GM21737 (cell line): Measurements from ENCODE around the gene NXN.
"Not testable (repeated sequence)": the region's sequence is repeated elsewhere in the genome, so short reads cannot be mapped to it uniquely, and the experiment has no call there.

Source experiments
- ATAC-seq: cut with Tn5 transposase; IDR thresholded peaks from one replicate; pipeline ENCODE4 v1.9.1; 2021; ENCODE audit warnings: mild to moderate bottlenecking, moderate library complexity; ENCODE audit not compliant: unreplicated experiment

The NXN gene

DNA sequence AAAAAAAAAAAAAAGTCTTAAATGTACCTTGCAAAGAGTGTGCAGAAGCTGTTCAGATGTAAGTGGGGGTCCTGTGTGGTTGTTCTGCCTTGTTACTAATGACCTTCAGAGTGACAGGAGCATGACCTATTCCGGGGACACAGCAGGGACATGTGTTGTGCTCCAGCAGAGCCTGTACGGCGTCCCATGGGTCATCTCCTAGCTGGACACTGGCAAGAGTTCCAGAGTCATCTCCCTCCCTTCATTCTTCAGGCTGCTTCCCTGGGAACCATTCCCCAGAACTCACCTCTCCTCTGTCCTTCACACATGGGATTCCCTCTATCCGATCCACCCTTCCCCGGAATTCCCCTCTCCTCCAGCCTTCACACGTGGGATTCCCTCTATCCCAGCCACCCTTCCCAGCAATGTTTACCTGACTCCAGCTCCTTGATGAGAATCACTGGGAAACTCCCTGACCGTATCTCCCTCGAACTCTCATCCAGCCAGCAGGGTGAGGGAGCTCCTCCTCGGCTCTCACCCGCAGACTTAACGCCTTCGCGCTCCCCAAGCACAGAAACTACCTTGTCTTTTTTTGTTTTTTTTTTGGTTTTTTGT, 111.6 kb downstream of the NXN start:
- no peak for ATAC-seq

DNA sequence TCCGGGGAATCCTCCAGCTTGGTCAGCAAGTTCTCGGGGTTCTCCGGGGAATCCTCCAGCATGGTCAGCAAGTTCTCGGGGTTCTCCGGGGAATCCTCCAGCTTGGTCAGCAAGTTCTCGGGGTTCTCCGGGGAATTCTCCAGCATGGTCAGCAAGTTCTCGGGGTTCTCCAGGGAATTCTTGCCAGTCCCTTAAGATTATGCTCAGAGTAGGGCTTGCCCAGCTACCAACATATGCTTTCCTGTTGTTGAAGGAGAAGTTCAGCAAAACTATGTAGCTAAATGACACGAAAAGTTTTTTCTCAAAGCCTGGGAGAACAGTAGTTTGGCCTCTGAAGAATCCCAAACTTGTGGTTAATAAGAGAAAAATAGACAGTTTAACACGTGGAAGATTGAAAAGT, 112.3 kb downstream of the NXN start:
- not testable (repeated sequence) for ATAC-seq

DNA sequence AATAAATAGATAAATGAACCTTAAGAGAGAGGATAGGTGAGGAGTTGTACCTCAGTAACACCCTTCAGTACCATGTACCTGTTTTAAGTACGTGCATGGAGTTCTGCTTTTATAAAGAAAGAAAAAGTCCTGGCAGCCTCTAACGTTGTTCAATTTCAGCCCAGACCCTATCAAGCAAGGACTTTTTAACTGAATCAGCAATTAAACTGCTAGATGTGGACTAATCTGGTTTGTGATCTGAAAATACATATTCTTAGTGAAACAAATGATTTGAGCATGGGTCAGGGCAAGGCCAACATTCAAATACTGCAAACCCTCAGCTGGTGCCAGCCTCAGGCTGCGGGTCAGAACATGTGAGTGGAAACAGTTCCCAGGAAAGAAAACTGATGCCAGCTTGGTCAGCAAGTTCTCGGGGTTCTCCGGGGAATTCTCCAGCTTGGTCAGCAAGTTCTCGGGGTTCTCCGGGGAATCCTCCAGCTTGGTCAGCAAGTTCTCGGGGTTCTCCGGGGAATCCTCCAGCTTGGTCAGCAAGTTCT, 112.9 kb downstream of the NXN start:
- no peak for ATAC-seq

DNA sequence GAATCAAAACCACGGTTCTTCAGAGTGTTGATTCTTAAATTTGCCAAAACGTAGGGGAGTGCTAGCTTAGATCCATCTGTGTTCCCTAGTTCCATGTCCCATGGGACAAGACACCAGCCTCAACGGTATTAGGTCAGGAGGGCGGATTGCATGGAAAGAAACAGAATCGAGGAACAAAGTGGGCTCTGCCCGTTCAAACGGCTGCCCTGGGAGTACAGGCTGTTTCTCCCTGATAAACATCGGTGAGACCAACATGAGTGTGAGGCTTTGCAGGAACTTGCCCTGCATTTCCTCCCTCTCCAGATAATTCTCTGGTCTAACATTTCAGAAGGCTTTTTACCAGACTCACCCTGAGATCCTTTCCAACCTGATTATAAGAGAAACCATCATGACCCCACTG, 115.3 kb downstream of the NXN start:
- ATAC-seq: no peak

DNA sequence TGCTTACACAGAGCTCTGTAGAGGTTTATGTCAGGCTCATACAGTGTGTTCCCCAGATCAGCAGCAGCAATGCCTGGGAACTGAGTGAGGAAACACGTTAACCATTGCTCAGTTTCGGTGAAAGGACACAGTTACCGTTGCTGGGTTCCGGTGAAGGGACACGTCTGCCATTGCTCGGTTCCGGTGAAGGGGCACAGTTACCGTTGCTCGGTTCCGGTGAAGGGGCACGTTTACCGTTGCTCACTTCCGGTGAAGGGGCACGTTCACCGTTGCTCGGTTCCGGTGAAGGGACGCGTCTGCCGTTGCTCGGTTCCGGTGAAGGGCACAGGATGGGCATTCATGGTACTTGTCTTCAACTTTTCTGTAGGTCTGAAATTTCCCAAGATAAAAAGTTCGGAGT, 115.7 kb downstream of the NXN start:
- ATAC-seq: no peak

DNA sequence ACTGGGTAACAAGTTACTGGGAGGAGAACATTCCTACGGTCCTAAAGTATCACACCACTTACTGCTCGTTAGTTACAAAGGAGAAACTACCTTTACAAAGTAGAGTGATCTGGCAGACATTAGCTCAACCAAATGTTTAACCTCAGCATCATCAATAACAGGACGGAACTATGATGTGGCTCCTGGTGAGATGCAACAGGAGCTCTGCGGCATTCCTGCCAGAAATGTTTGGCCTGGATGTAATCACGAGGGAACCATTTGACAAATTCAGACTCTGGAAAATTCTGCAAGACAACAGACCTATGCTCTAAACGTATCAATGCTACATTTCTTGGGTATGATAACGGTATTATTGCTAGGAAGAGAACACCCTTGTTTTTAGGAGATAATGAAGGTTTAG, 117.0 kb downstream of the NXN start:
- ATAC-seq: no peak

DNA sequence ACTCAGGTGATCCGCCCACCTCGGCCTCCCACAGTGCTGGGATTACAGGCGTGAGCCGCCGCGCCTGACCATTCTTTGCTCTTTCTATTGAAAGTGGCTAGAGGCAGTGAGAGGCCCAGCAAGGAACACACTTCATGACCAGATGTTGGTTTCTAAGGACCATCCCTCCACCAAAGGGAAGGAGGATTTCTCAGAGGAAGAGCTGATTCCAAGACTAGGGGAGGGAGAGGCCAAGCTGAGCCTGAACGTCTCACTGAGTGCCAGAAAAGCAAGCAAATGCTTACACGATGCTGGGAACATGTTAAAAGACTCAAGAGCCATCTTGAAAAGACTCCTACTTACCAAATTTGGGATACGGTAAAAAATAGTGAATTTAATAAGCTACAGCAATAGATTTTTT, 118.2 kb downstream of the NXN start:
- ATAC-seq: no peak

DNA sequence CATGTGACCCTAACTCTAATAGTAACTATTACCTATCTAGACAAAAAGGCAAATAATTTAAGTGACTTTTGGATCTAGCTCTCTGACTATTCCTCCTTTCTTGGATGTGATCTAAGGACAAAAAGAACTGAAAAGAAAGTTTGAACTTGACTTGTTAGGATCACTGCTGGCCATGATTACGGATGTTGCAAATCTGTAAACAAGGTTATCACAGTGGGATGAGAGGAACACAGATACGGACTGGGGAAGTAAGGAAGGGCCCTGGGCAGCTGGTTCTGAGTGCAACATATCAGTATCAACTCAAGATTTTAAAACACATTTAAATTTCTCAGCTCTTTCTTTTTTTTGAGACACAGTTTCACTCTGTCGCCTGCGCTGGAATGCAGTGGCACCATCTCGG, 118.8 kb downstream of the NXN start:
- ATAC-seq: no peak

DNA sequence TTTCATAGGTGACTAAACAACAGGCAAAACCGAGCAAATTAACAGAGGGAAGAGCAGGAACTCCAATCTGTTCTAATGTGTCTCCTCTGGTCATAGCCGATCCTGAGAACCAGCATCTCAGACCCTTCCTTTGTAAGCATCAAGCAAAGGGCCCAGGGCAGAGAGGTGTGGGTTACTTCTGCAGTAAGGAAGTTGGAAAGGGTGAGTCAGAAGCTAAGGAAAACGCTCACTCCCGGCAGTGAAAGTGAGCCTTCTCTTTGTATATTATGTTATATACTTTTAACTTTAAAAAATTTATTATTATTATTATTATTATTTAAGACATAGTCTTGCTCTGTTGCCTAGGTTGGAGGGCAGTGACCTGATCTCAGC, 119.8 kb downstream of the NXN start:
- no peak for ATAC-seq

DNA sequence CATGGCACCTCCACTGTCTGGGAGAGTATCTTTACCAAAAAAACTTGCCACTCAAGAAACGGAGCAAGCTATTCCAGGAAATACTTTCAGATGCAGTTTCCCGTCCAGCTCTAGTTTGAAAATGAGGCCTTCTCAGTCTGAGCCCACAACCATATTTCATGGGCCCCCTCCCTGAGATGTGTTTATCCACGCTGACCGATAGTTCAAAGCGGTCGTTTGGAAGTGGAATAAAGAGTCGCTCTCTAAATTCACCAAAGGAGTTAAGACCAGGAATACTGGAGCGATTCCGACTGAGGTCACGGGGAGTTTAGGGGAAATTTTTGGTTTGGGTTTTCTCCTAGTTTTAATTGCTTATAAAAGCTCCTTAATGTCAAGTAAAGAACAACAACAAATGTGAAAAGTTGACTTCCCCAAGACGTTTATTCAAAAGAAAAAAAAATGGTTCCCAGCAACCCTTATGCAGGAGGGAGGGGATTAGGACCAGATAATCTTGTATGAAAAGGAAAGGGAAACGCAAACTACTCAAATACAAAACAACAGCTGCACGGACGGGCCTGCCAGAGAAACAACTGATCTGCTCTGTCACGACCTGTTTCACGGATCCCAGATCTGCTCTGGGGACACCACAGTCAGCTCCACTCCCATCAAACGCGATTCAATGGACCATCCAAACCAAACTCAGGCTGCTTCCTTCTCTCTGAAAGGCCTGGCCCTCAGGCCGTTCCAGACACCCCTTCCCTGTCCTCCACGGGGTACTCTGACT, 120.3 kb downstream of the NXN start:
- ATAC-seq: no peak

DNA sequence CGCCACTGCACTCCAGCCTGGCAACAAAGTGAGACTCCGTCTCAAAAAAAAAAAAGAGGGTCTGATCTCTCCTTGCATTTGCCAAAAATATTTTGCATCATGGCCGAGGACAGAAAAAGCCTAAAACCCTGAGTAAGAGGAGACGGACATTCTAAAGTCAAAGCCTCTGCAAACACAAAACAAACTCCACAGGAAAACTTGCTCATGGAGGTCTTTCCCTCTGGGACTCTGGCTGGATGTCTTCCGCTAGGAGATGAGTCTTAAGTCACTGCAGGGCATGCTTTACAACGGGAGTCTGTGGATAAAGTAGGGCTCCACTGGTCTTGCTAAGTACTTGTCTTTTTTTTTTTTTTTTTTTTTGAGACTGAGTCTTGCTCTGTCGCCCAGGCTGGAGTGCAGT, 123.4 kb downstream of the NXN start:
- no peak for ATAC-seq

DNA sequence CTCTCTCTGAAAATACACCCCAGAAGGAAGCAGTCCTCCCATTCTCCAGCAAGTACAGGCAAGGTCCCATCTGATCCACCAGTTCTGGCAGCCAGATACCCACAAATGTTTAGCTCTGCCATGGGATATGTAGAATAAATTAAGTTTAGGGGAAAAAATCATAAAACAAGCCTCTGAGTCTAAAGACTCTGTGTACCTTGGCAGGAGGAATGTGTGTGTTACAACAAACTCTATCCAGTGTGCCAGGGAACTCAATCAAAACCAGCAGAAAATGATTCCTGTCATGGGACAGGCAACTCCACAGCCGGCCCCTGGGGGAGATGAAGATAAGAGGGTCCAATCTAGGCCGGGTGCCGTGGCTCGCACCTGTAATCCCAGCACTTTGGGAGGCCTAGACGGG, 124.0 kb downstream of the NXN start:
- ATAC-seq: no peak

DNA sequence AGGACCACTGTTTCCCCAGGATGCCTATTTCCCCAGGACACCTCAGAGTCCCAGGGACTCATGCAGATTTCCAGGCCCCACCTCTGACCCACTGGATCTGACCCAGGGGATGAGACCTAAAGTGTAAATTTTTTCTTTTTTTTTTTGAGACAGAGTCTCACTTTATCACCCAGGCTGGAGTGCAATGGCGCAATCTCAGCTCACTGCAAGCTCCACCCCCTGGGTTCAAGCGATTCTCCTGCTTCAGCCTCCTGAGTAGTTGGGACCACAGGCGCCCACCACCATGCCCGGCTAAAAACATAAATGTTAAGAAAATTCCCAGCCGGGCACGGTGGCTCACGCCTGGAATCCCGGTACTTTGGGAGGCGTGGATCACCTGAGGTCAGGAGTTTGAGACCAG, 126.7 kb downstream of the NXN start:
- not testable (repeated sequence) for ATAC-seq

DNA sequence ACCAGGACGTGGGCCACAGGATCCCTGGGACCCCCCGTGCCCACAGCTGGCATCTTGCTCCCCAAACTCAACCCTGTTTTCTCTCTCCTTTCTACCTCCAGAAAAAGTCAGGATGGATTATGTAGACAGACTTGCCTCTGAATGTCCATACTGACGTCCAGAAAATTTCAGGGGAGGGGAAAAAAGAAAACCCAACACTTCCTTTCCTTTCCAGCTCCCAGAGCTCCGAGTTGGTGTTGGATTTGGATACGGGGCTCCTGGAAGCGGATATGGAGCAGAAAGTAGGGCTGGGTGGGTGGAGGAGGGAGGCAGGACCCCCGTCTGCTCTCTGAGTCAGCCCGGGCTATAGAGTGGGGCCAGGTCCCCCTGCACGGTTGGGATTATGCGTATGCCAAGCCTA, 127.2 kb downstream of the NXN start:
- ATAC-seq: no peak

DNA sequence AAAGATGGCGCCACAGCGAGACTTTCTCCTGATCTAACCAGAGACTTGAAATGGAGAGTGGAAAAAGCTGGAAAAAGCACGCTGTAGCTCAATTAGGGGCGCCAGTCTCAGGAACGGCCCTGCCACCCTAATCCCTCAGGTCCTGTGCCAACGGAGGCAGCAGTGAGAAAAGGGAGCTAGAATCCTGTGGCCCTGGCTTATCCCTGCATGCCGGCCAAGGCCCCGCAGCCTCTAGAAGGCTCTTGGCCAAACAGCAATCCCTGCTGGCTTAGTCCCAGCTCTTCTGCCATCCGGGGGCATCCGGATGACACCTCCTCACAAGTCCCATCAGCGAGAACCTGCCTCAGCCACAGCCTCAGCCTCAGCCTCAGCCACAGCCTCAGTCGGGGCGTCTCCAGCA, 127.7 kb downstream of the NXN start:
- ATAC-seq: no peak

DNA sequence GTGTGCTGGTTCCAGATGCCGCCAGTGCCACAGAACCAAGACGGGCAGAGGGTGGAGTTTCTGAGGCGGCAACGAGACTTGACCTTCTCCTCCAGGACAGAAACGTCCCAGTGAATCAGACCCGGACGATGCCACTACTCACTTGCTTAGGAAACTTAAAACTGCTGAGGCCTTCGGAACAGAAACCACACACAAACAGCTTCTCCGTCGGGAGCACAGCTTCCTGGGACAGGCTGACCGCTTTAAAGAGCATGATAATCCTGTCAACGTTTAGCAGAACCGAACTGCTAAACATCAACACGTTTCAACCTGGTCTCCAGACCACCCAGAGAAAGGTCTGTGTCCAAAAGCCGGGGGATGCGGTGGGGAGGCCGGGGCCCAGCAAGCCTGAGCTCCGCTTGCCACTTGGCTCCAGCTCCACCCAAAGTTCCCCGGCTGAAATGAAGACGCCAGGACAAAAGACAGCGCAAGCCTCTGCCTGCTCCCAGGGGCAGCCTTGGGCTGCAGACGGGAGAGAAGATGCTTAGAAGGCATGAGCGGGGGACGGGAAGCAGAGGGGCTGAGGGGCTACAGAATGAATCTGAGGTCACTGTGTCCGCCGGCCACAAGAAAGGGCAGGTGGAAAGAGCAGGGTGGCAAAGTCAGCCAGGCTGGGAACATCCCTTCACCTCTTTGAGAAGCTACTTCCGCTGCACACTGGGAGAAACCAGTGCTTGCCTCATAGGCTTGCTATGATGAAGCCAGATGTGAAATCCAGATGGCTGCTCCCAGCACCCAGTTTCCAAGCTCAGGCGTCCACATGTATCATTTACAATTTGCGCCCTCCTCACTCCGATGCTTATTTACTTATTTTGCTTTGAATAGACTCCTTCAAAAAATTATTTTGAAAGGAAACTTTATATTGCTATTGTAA, 128.5 kb downstream of the NXN start:
- ATAC-seq: no peak

DNA sequence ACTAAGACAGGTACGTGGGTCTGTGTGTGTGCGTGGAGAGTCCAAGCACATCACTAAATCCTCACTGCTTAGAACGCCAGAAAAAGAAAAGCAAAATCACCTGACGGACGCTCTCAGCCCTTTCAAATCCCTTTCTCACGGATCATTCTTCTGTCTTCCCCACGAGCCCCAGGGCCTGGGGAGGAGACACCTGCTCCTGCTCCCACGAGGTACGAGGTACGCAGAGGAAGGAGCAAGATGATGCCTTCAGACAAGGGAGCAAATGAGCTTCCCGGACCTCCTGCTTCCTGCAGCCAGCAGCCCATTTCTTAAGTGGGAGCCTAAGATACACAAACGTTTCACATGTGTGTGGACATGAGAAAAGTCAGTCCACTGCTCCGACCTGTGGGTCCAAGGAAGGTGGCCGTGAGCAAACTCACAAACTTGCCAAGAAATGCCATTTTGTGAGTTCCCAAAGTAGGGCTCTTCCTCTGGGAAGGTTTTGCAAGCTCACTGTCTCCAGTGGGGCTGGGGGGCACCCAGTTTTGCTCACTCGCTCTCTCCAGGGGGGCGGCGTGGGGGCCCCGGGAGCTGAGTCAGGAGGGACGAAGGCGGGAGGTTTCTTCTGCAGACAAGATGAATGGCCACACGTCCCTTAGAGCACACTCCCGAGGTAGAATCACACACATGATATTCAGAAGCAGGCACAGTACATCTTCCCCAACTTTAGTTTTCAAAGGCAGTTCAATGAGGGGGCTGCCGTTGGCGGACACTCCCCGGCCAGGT, 129.3 kb downstream of the NXN start:
- no peak for ATAC-seq

DNA sequence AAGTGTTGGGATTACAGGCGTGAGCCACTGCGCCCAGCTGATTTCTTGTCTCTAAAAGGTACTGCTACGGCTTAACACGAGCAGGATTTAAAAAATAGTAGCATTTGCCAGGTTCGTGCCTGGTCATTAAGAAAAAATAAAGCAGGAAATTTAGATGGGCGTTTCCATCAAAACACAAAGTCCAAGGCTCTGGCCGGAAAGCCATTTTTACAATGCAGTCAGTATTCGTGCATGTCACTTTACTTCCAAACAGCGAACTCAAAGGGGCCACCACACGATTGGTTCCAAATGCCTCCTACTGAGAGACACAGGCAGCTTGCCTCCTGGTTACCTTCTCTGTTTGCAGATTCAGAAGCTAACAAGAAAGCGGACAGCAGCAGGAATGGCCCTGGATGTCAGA, 131.2 kb downstream of the NXN start:
- ATAC-seq: no peak

DNA sequence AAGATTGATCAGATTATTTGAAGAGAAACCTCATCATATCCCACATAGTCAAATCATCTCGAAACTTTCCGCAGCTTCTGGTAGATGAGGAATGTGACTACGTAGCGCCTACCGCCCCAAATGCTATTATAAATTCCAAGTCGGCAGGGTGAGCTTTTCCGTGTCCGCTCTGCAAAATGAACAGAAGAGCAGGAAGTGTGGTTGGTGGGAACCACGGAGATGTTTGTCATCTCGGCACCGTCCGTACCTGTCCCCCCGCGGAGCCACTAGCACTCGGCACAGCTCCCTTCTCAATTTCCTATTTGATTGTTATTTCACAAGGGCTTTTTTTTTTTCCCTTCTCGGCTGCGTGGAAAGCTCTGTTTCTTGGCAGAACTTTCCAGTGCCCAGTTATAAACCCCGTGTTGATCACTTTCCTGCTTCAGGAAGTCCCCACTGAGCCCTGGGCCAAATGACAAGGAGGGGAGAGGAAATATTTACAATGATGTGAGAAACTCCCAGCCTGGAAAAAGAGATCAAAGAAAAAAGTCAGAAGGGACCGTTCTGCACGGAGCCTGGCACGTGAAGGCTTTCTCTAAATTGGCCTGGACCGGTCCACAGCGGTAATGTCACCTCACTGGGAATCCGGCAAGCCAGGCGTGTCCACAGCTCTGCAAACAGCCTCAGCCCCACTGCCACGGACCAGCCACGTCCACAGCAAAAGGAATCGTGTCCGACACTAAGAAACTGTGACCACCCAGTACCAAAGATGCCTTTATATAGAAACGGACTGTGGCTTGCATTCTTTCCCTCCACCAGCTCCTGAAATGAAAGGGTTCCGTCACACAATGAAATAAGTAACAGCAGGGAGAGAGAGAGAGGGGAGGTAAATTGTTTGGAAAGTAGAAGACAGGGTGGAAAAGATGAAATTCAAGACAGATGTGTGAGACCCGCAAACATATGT, 132.4 kb downstream of the NXN start:
- ATAC-seq: no peak

DNA sequence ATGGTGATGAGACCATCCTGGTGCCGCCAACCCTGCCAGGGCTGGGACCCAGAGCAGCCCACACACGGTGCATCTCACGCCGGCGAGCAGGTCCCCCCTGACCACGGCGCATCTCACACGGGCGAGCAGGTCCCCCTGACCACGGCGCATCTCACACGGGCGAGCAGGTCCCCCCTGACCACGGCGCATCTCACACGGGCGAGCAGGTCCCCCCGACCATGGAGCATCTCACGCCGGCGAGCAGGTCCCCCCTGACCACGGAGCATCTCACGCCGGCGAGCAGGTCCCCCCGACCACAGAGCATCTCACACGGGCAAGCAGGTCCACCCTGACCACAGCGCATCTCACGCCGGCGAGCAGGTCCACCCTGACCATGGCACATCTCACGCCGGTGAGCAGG, 138.3 kb downstream of the NXN start:
- no peak for ATAC-seq
